GM18870 (cell line): ENCODE results near the gene CRNKL1.
"Not testable (repeated sequence)": the region's sequence is repeated elsewhere in the genome, so short reads cannot be mapped to it uniquely, and the experiment has no call there.

Experiments used
- ATAC-seq: cut with Tn5 transposase; IDR thresholded peaks from one replicate; pipeline ENCODE4 v1.9.1; 2021; ENCODE audit warnings: moderate library complexity; ENCODE audit not compliant: unreplicated experiment

The CRNKL1 gene

GRCh38 chr20:20010639-20011500 is 41.4 kb downstream of the CRNKL1 start:
- ATAC-seq, result no peak

GRCh38 chr20:20009784-20010253 is 42.4 kb downstream of the CRNKL1 start:
- no peak for ATAC-seq

GRCh38 chr20:20005342-20005741 is 46.9 kb downstream of the CRNKL1 start:
- ATAC-seq, result no peak

- ATAC-seq, result not testable (repeated sequence)
These were observed 48.3 kb downstream of the CRNKL1 start for GRCh38 chr20:20003955-20004322.

- ATAC-seq, result no peak
These were observed 49.0 kb downstream of the CRNKL1 start for GRCh38 chr20:20003031-20003954.

GRCh38 chr20:20002101-20002998 is 49.9 kb downstream of the CRNKL1 start:
- ATAC-seq, result no peak

DNA sequence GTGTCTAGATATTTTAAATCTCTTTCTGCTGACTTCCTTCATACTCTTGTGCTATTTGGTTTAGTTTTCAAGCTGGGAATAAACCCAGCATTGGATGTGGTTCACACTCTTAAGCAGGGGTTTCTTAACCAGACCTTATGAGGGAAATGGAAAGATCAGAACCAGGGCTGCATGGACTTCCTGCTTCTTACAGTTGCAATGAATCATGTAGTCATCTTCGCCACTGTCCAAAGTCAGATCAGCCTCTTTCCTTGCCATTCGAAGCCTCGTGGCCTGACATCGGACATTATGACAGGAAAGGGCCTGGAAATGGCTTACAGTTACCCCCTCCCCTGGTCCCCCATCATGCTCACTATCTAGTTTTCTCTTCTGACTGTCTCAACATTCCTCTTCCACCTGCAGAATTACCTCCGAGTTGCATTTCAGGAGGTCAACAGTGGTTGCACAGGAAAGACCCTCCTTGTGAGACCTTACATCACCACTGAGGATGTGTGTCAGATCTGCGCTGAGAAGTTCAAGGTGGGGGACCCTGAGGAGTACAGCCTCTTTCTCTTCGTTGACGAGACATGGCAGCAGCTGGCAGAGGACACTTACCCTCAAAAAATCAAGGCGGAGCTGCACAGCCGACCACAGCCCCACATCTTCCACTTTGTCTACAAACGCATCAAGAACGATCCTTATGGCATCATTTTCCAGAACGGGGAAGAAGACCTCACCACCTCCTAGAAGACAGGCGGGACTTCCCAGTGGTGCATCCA is 51.9 kb downstream of the CRNKL1 start:
- no peak for ATAC-seq

- ATAC-seq, result no peak
These were observed 53.1 kb downstream of the CRNKL1 start for GRCh38 chr20:19998990-19999705.

GRCh38 chr20:19996917-19997316 is 55.3 kb downstream of the CRNKL1 start:
- no peak for ATAC-seq

- no peak for ATAC-seq
These were observed 56.0 kb downstream of the CRNKL1 start for GRCh38 chr20:19996222-19996621.

DNA sequence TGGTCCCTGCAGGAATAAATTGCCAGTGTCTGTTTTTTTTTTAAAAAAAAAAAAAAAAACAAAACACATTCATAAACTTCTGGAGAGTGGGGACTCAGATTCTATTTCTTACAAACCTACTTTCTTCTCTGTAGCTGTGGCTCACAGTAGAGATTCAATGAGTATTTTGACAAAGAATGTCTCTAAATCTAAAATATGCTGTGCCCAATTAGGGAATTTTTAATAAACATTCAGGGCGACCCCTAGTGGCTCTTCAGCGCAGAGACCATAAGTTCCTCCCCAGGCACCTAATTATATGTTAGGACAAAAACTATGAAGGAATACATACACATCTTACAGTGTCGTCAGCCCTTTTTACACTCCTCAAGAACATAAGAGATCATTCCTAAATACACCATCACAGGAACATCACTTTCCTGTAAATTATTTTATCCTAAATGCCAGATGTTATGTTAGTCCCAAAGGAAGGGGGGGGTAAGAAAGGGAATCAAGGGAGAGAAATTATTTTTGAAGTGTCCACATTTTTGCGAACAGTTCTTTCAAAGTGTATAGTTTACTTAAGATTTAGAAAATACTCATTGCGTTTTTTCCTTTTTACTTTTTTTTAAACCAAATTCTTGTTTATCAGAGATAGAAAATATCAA is 56.9 kb downstream of the CRNKL1 start:
- no peak for ATAC-seq

DNA sequence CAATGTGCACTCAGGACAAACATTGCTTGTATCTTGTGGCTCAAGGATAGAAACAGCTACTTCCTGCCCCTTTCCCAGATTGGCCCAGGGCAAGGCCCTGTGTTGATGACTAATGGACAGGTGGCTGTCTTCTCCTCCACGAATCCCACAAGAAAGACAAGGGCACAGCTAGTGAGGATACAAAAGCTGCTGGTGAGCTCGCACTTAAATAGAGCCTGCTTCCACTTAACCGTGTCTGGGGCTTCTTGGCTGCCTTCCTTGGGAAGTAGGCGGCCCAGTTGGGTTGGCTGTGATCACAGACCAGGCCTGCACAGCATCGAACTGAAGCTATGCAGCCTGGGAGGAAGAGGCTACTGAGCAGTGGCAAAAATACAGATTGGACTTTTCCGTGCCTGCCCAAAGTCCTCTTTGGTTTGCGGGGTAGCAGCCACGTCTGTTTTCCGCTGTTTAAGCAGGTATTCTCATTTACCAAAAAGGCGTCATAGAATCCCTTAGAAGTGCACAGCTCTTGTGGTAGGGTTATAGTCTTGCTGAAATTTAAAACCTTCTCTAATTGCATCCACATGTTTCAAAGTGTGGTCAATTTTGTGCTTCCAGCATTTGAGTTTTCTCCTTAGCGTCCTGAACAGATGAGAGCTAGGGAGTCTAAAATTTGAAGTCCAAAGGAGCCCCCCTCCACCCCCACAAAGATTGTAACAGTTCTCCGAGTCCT is 58.2 kb downstream of the CRNKL1 start:
- no peak for ATAC-seq

DNA sequence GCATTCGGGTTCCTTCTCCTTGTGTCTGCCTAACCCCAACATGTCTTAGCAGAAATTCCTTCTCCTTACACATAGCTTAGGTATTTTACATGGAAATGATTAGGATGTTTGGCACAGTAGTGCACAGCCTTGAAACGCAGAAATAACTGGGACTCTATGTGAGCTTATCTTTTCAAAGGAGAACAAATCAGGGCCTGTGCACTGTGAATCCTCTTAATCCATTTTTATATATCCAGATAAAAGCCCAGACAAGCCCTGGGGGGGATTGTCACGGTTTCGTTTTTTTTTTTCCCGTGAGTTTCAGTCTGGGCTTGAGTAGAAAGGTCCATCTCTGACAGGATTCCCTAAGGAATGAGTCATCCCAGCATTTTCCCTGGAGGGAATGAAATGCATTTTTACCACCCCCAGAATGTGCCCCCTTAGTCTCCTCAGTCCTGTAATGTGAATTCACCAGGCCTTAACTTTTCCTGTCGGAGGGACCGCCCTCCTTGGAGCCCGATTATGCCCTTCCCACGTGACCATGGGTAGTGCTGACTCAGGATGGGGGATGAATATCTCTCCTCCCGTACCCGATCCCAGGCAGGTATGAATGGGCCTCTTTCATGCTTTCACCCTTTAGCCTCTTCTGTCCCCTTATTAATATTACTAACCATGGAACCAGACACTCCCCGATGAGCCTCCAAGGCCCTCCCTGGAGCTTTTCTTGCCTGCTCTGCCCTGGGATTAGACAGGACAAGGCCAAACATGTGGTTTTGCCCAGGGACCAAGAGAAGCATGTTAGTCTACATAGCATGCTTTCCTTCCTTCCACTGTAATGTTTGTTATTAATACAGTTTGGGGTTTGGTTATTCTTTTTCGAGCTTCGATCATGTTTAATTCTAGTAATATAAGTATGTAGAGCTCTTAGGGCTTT is 59.0 kb downstream of the CRNKL1 start:
- ATAC-seq, result no peak

GRCh38 chr20:19991854-19992253 is 60.4 kb downstream of the CRNKL1 start:
- no peak for ATAC-seq

- no peak for ATAC-seq
These were observed 61.0 kb downstream of the CRNKL1 start for GRCh38 chr20:19991308-19991707.

DNA sequence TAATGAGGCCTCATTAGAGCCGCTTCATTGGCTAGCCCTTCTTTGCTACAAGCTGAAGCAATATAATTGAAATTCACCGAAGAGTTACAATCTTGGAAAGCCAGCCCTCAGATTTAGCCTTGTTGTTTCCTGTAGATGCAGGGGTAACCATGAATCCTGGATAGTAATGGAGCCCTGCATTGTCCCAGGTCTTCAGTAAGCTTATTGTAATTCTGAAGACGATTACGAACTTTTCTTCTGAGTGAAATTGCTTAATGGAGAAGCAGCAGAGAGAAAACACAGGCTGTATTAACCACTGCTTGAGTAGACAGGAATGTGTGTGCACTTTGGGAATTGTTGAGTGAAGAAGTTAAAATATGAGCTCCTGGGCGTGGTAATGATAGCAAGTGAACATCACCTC is 61.4 kb downstream of the CRNKL1 start:
- ATAC-seq, result no peak

GRCh38 chr20:19987046-19987445 is 65.2 kb downstream of the CRNKL1 start:
- no peak for ATAC-seq
